Osteocyte (in vitro differentiated cells): ENCODE results near the gene ADCY4. TPM values are rescaled to one million over a fixed set of nuclear protein-coding genes. Genes with fewer than 3 reads are reported as not detected.

Experiments used
- DNase-seq: peaks from one replicate; pipeline ENCODE4 v3.0.0; 2021; ENCODE audit warnings: mixed read lengths; ENCODE audit not compliant: unreplicated experiment; ENCODE audit errors: extremely low spot score
- H3K27ac Mint-ChIP-seq: one replicate; pipeline ENCODE4 v1.8.0; 2021; ENCODE audit warnings: mild to moderate bottlenecking, mixed read lengths; ENCODE audit not compliant: unreplicated experiment
- H3K27me3 Mint-ChIP-seq: one replicate; pipeline ENCODE4 v1.8.0; 2021; ENCODE audit warnings: mixed read lengths; ENCODE audit not compliant: unreplicated experiment
- H3K36me3 Mint-ChIP-seq: one replicate; pipeline ENCODE4 v1.8.0; 2021; ENCODE audit warnings: mixed read lengths; ENCODE audit not compliant: unreplicated experiment
- H3K4me1 Mint-ChIP-seq: one replicate; pipeline ENCODE4 v1.8.0; 2021; ENCODE audit warnings: mixed read lengths; ENCODE audit not compliant: unreplicated experiment
- H3K4me3 Mint-ChIP-seq: one replicate; pipeline ENCODE4 v1.8.0; 2021; ENCODE audit warnings: mild to moderate bottlenecking, moderate library complexity, mixed read lengths; ENCODE audit not compliant: unreplicated experiment
- H3K9me3 Mint-ChIP-seq: one replicate; pipeline ENCODE4 v1.8.0; 2021; ENCODE audit warnings: mixed read lengths; ENCODE audit not compliant: unreplicated experiment
- CTCF ChIP-seq: fragments of 200-600 bp; sonication (generic); IDR thresholded peaks from 2 replicates; pipeline ENCODE4 v1.5.0; 2021; ENCODE audit warnings: antibody characterized with exemption, mild to moderate bottlenecking, moderate library complexity
- total RNA-seq: library from RNA; stranded (reverse); gene quantifications from 2 replicates; pipeline ENCODE4 v1.2.1, GENCODE V29; 2021

The ADCY4 gene
- total RNA-seq, 1 donor from 2014 or later = 25.3 TPM

DNA sequence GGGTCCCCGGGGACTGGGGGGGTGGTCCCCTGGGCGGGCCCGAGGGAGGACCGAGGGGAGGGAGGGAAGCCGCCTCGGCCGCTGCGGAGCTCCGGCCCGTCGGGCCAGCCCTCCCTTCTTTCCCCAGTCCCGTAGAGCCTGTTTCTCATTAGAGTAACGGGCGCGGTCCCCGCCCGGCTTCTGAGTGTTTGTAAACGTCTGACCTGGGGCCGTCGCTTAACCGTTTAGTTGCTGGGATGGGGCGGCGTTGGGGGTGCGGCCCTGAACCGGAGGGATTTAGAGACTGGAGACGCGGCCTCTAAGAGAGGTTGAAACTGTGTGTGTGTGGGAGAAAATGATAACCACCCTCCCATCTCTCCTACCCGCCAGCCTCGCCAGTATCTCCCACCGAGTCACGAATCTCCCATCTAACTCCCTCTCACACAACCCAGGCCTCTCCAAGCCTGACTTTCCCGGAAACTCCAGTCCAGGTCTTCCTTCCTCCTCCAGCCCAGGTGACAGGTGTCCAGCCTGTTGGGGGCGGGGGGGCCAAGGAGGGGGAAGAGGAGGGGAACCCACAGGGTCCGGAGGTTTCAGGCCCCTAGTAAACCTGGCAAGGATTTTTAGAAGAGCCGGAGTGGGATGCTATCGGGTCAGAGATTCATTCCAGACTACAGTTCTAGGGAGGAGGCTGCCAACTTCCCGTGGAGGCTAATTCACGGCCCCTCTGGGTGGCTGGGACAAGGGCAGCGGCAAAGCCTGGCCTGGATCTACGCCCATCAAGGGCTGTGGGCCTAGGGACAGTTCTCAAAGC lies 32.0 kb upstream of the ADCY4 start:
- Mint-ChIP-seq H3K27ac (peak overlapping the region; percentile 100), H3K4me3 (peak overlapping the region; percentile 95), H3K9me3 (no peaks in the 10 kb centered on the region), H3K36me3 (peaks cover 6% of the 10 kb centered on the region), H3K27me3 (no peaks in the 10 kb centered on the region), H3K4me1 (peaks cover 43% of the 10 kb centered on the region)
- DNase-seq = peak; percentile 99
- TF ChIP-seq CTCF = no peak

- H3K27ac Mint-ChIP-seq = peak overlapping the region; percentile 100
- H3K4me1 Mint-ChIP-seq = peaks cover 38% of the 10 kb centered on the region
- H3K9me3 Mint-ChIP-seq = no peaks in the 10 kb centered on the region
- H3K36me3 Mint-ChIP-seq = peaks cover 3% of the 10 kb centered on the region
- TF ChIP-seq CTCF = no peak
- H3K27me3 Mint-ChIP-seq = no peaks in the 10 kb centered on the region
- no peak for DNase-seq
- H3K4me3 Mint-ChIP-seq = peak overlapping the region; percentile 95
These were observed 31.5 kb upstream of the ADCY4 start for GRCh38 chr14:24366413-24366720.

DNA sequence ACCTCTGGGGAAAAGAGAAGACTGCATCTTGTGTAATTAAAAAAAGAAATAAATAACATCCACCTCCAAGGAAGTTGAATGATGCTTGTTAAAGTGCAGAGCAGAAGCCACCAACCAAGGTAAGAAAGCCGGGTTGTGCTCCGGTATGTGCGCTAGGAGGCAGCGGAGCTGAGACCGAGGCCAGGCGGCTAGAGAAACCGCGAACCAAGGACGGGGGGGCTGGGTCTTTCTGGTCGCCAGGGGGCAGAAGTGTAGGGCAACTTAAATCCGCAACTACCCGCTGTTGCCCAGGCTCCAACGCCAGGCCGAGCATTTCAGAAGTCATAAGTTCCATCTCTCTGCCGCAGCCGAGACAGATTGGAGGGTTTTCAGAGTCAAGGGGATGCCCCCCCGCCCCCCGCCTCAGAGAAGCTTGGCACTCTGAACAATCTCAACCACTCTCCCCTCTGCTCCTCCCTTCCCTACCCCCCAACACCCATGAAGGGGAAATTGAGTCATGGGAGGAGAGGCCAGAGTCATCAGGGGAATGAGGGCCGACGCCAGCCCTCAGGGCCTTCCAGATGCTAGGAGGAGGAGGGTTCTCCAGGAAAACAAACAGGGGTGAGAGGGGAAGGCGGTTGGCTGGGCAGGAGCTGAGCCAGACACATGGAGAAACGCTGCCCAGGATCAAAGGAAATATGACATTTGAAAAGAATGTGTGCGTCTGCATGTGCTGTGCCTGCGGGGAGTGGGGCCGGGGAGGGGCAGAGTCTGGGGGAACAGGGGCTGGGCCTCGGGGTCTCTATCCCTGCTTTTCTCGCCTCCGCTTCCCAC lies 30.9 kb upstream of the ADCY4 start:
- Mint-ChIP-seq H3K27ac (peak overlapping the region; percentile 100), H3K4me3 (peak overlapping the region; percentile 95), H3K4me1 (peaks cover 32% of the 10 kb centered on the region), H3K9me3 (no peaks in the 10 kb centered on the region), H3K27me3 (no peaks in the 10 kb centered on the region), H3K36me3 (no peaks in the 10 kb centered on the region)
- DNase-seq = peak; percentile 95
- TF ChIP-seq CTCF = peak; percentile 95

GRCh38 chr14:24364841-24365240 lies 30.0 kb upstream of the ADCY4 start:
- Mint-ChIP-seq H3K36me3 (no peaks in the 10 kb centered on the region), H3K4me3 (no peak overlapping the region), H3K27me3 (no peaks in the 10 kb centered on the region), H3K27ac (peak overlapping the region; percentile 100), H3K4me1 (peaks cover 28% of the 10 kb centered on the region), H3K9me3 (no peaks in the 10 kb centered on the region)
- no peak for TF ChIP-seq CTCF
- DNase-seq = no peak

GRCh38 chr14:24363401-24363800 lies 28.5 kb upstream of the ADCY4 start:
- H3K4me3 Mint-ChIP-seq = no peak overlapping the region

More at GRCh38 chr14:24363401-24363800, 28.5 kb upstream of the ADCY4 start:
- H3K27me3 Mint-ChIP-seq = no peaks in the 10 kb centered on the region
- H3K27ac Mint-ChIP-seq = no peak overlapping the region
- no peaks in the 10 kb centered on the region for H3K36me3 Mint-ChIP-seq
- DNase-seq = no peak
- no peaks in the 10 kb centered on the region for H3K9me3 Mint-ChIP-seq
- no peak for TF ChIP-seq CTCF
- peaks cover 22% of the 10 kb centered on the region for H3K4me1 Mint-ChIP-seq
